Activated T-cell treated with anti-CD3 and anti-CD28 coated beads, Interleukin-2, amount 50 U/mL, for 4 hours (primary cell): Measurements from ENCODE around the gene C3orf85. TPM values are rescaled to one million over a fixed set of nuclear protein-coding genes. Genes with fewer than 3 reads are reported as not detected.
"Not testable (repeated sequence)": the region's sequence is repeated elsewhere in the genome, so short reads cannot be mapped to it uniquely, and the experiment has no call there.

Experiments
- ATAC-seq, 2 donors: fragments of 200-7000 bp; cut with Tn5 transposase; one replicate each; pipeline ENCODE4 v1.10.0; 2021
- DNase-seq: peaks from one replicate; pipeline ENCODE4 v3.0.0-alpha.2; 2020
- H3K27me3 Mint-ChIP-seq: one replicate; pipeline ENCODE4 v1.8.0; 2021; ENCODE audit warnings: low read depth, mixed read lengths
- H3K36me3 Mint-ChIP-seq: one replicate; pipeline ENCODE4 v1.8.0; 2022; ENCODE audit warnings: mixed read lengths; ENCODE audit not compliant: insufficient read depth
- H3K4me1 Mint-ChIP-seq: one replicate; pipeline ENCODE4 v1.8.0; 2021; ENCODE audit warnings: low read depth, mixed read lengths
- H3K4me3 Mint-ChIP-seq: one replicate; pipeline ENCODE4 v1.8.0; 2021; ENCODE audit warnings: mild to moderate bottlenecking, moderate library complexity, mixed read lengths
- H3K9me3 Mint-ChIP-seq: one replicate; pipeline ENCODE4 v1.8.0; 2021; ENCODE audit warnings: mixed read lengths
- total RNA-seq, 3 donors: library from RNA; stranded (reverse); gene quantifications; one replicate each; pipeline ENCODE4 v1.2.1, GENCODE V29; 2021

C3orf85 gene
- total RNA-seq, 3 donors from 2014 or later: not detected

GRCh38 chr3:109127553-109127952 lies 9.0 kb upstream of the C3orf85 start:
- Mint-ChIP-seq H3K9me3 (peaks cover 3% of the 10 kb centered on the region), H3K27me3 (no peaks in the 10 kb centered on the region), H3K4me1 (peaks cover 1% of the 10 kb centered on the region), H3K36me3 (no peaks in the 10 kb centered on the region), H3K4me3 (no peak overlapping the region)
- no peak for DNase-seq
- ATAC-seq: no peak

- Mint-ChIP-seq H3K9me3 (peaks cover 3% of the 10 kb centered on the region), H3K4me1 (no peaks in the 10 kb centered on the region), H3K4me3 (no peak overlapping the region), H3K27me3 (no peaks in the 10 kb centered on the region), H3K36me3 (no peaks in the 10 kb centered on the region)
- no peak for ATAC-seq
- no peak for DNase-seq
Observed at GRCh38 chr3:109131276-109131675, 5.2 kb upstream of the C3orf85 start.

DNA sequence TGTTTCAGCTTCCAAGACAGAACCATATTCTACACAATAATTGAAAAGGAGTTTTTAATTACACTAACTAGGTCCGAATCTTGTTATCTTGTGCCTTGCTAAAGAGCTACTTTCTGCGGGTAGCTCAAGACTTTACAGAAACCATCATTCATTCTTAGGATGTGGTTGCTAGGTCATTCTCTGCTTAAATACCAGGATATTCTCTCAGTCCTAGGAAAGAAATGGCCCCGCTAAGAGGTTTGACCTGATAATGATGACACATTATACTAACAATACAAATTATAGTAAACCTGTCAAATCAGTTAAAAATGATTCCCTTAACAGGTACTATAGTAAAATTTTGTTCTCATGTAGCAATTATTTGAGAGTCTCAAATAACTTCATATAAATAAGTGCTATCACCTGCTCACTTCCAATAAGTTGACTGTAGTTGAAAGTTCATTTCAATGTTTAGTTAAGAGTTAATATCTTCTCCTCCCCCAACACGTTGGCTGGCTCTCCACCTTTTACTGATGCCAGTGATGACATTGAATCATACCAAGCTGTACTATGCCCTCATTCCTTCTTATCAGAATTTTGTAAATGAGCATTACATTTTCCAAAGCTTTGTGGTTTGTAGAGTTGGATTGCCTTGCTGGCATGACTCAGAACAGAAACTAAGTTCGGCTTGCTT lies 3.6 kb upstream of the C3orf85 start:
- no peaks in the 10 kb centered on the region for H3K4me1 Mint-ChIP-seq
- H3K9me3 Mint-ChIP-seq: peaks cover 3% of the 10 kb centered on the region
- H3K4me3 Mint-ChIP-seq: no peak overlapping the region
- no peak for DNase-seq
- no peaks in the 10 kb centered on the region for H3K36me3 Mint-ChIP-seq
- ATAC-seq: no peak
- H3K27me3 Mint-ChIP-seq: no peaks in the 10 kb centered on the region

DNA sequence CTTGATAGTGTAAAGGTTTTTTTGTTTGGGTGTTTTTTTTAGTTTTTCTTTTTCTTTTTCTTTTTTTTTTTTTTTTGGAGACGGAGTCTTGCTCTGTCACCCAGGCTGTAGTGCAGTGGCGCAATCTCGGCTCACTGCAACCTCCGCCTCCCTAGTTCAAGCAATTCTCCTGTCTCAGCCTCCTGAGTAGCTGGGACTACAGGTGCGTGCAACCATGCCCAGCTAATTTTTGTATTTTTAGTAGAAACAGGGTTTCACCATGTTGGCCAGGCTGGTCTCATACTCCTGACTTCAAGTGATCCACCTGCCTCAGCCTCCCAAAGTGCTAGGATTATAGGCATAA lies 3.1 kb upstream of the C3orf85 start:
- H3K36me3 Mint-ChIP-seq, ATAC-seq, DNase-seq, H3K9me3 Mint-ChIP-seq, H3K4me3 Mint-ChIP-seq, H3K4me1 Mint-ChIP-seq, H3K27me3 Mint-ChIP-seq: not testable (repeated sequence)

DNA sequence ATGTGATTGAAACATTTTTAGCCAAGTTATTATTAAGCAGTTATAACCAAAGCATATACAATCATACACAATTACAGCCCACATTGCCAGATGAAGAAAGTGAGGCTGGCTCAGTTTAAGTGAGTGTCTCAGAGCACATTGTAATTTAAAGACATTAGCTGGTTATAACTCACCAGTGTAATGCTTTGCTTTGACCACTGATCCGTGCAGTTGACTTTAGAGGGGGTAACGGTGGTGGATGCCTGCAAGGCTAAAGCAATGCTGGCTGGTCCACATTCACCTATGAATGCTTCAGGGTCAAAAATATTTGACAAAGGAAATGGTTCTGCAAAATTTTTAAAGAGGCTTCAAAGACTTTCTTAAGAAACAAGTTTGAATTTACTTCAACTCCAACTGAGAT lies 1.2 kb downstream of the C3orf85 start:
- H3K36me3 Mint-ChIP-seq: no peaks in the 10 kb centered on the region
- no peak for ATAC-seq
- no peaks in the 10 kb centered on the region for H3K27me3 Mint-ChIP-seq
- H3K4me3 Mint-ChIP-seq: no peak overlapping the region
- no peak for DNase-seq
- H3K9me3 Mint-ChIP-seq: no peaks in the 10 kb centered on the region
- H3K4me1 Mint-ChIP-seq: no peaks in the 10 kb centered on the region

- H3K4me3 Mint-ChIP-seq: no peak overlapping the region
- no peaks in the 10 kb centered on the region for H3K9me3 Mint-ChIP-seq
- H3K36me3 Mint-ChIP-seq: no peaks in the 10 kb centered on the region
- ATAC-seq: no peak
- no peak for DNase-seq
- H3K27me3 Mint-ChIP-seq: no peaks in the 10 kb centered on the region
- no peaks in the 10 kb centered on the region for H3K4me1 Mint-ChIP-seq
Observed at GRCh38 chr3:109140318-109140717, 3.8 kb downstream of the C3orf85 start.

- no peak for ATAC-seq
- Mint-ChIP-seq H3K9me3 (peaks cover 11% of the 10 kb centered on the region), H3K4me1 (no peaks in the 10 kb centered on the region), H3K36me3 (no peaks in the 10 kb centered on the region), H3K4me3 (no peak overlapping the region), H3K27me3 (no peaks in the 10 kb centered on the region)
- no peak for DNase-seq
Observed at GRCh38 chr3:109143646-109144045, 7.1 kb downstream of the C3orf85 start.

GRCh38 chr3:109149078-109149477 lies 12.6 kb downstream of the C3orf85 start:
- Mint-ChIP-seq H3K27me3 (peaks cover 3% of the 10 kb centered on the region), H3K36me3 (no peaks in the 10 kb centered on the region), H3K4me3 (no peak overlapping the region), H3K4me1 (no peaks in the 10 kb centered on the region), H3K9me3 (peaks cover 11% of the 10 kb centered on the region)
- DNase-seq (no peak), ATAC-seq (no peak)

DNA sequence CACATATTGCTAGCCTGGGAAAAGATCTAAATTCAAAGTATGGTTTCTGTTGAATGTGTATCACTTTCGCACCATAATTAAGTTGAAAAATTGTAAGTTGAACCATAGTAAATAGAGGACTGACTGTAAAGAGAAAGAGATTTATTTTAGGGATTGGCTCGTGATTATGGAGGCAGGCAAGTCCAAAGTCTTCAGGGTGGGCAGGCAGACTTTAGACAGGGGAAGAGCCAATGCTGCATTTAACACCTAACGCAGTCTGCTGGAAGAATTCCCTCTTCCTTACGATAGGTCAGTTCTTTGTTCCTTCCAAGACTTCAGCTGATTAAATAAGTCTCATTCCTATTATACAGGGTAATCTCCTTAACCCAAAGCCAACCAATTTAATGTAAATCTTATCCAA lies 15.8 kb downstream of the C3orf85 start:
- ATAC-seq: no peak
- H3K36me3 Mint-ChIP-seq: no peaks in the 10 kb centered on the region
- H3K4me3 Mint-ChIP-seq: no peak overlapping the region
- DNase-seq: no peak
- peaks cover 3% of the 10 kb centered on the region for H3K27me3 Mint-ChIP-seq
- H3K9me3 Mint-ChIP-seq: peaks cover 4% of the 10 kb centered on the region
- H3K4me1 Mint-ChIP-seq: no peaks in the 10 kb centered on the region

GRCh38 chr3:109154979-109155378 lies 18.5 kb downstream of the C3orf85 start:
- Mint-ChIP-seq H3K36me3 (no peaks in the 10 kb centered on the region), H3K4me3 (no peak overlapping the region), H3K9me3 (no peaks in the 10 kb centered on the region), H3K27me3 (peaks cover 3% of the 10 kb centered on the region), H3K4me1 (no peaks in the 10 kb centered on the region)
- DNase-seq (no peak), ATAC-seq (no peak)

DNA sequence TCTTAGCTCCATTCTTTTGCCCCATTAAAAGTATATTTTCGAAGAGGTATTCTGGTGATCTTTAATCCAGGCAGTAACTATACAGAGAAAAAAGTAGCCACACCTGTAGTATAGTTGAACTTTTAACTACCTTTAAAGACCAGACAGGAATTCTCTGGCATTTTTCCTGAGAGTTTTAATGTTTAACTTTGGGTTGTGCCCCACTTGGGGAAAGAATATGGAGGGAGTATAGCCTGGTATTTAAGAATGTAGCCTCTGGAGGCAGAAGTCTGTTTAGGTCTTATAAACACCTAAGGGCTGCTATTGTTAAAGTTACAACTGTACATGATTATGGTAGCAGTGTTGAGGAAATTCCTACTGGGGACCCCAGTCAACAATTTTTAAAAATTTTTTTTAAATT lies 19.3 kb downstream of the C3orf85 start:
- ATAC-seq: no peak
- no peaks in the 10 kb centered on the region for H3K36me3 Mint-ChIP-seq
- no peak overlapping the region for H3K4me3 Mint-ChIP-seq
- no peaks in the 10 kb centered on the region for H3K4me1 Mint-ChIP-seq
- H3K9me3 Mint-ChIP-seq: no peaks in the 10 kb centered on the region
- no peak for DNase-seq
- H3K27me3 Mint-ChIP-seq: peaks cover 3% of the 10 kb centered on the region

- peaks cover 3% of the 10 kb centered on the region for H3K27me3 Mint-ChIP-seq
- no peak overlapping the region for H3K4me3 Mint-ChIP-seq
- H3K9me3 Mint-ChIP-seq: no peaks in the 10 kb centered on the region
- H3K4me1 Mint-ChIP-seq: no peaks in the 10 kb centered on the region
- no peaks in the 10 kb centered on the region for H3K36me3 Mint-ChIP-seq
- ATAC-seq (no peak), DNase-seq (no peak)
Observed at GRCh38 chr3:109161487-109162123, 25.1 kb downstream of the C3orf85 start.

DNA sequence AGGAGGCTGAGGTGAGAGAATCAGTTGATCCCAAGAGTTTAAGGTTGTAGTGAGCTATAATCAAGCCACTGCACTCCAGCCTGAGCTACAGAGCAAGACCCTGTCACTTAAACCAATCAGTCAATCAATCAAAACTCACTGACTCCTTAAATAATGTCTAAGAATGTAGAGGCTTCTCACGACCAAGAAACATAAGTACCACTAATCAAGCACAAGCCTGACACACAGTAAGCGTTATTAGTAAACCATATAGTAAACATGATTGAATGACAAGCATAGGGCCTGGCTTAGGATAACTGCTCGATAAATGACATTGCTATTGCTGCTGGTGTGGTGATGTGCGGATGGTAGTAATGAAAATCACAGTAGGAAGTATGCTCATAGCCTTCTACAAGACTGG lies 29.4 kb downstream of the C3orf85 start:
- ATAC-seq (no peak), DNase-seq (no peak)
- peaks cover 3% of the 10 kb centered on the region for H3K27me3 Mint-ChIP-seq
- H3K36me3 Mint-ChIP-seq: no peaks in the 10 kb centered on the region
- no peaks in the 10 kb centered on the region for H3K4me1 Mint-ChIP-seq
- H3K9me3 Mint-ChIP-seq: no peaks in the 10 kb centered on the region
- H3K4me3 Mint-ChIP-seq: no peak overlapping the region

DNA sequence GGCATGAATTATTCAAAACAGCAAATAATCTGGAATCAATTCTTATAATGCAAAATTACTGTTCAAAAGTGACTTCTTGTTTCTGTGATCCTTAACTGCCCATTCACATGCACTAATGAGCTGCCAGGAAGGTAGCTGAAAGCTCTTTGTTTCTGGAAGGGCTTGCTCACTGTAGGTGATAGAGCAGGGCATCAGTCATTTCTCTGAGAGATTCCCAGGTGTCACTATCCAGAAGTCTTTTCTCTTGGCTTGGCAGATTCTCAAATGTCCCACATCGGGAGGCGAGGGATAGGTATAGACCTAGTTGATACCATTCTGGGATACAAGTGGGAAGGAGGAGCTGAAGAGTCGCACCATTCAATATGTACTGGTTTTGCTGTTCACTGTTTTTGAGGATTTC lies 35.0 kb downstream of the C3orf85 start:
- H3K36me3 Mint-ChIP-seq: no peaks in the 10 kb centered on the region
- ATAC-seq (no peak), DNase-seq (no peak)
- no peaks in the 10 kb centered on the region for H3K9me3 Mint-ChIP-seq
- no peak overlapping the region for H3K4me3 Mint-ChIP-seq
- peaks cover 4% of the 10 kb centered on the region for H3K27me3 Mint-ChIP-seq
- H3K4me1 Mint-ChIP-seq: no peaks in the 10 kb centered on the region

- H3K9me3 Mint-ChIP-seq: no peaks in the 10 kb centered on the region
- H3K27me3 Mint-ChIP-seq: peaks cover 8% of the 10 kb centered on the region
- H3K36me3 Mint-ChIP-seq: no peaks in the 10 kb centered on the region
- DNase-seq (no peak), ATAC-seq (no peak)
- H3K4me1 Mint-ChIP-seq: no peaks in the 10 kb centered on the region
- no peak overlapping the region for H3K4me3 Mint-ChIP-seq
Observed at GRCh38 chr3:109175411-109175810, 38.9 kb downstream of the C3orf85 start.
